DMS53 (cell line): Measurements from ENCODE around the gene IYD.

ENCODE experiments used
- DNase-seq: peaks from one replicate; lab custom pipeline; 2025; lab: John Stamatoyannopoulos, UW

IYD gene

GRCh38 chr6:150394899-150395295 lies 26.1 kb downstream of the IYD start:
- DNase-seq, result no peak

DNA sequence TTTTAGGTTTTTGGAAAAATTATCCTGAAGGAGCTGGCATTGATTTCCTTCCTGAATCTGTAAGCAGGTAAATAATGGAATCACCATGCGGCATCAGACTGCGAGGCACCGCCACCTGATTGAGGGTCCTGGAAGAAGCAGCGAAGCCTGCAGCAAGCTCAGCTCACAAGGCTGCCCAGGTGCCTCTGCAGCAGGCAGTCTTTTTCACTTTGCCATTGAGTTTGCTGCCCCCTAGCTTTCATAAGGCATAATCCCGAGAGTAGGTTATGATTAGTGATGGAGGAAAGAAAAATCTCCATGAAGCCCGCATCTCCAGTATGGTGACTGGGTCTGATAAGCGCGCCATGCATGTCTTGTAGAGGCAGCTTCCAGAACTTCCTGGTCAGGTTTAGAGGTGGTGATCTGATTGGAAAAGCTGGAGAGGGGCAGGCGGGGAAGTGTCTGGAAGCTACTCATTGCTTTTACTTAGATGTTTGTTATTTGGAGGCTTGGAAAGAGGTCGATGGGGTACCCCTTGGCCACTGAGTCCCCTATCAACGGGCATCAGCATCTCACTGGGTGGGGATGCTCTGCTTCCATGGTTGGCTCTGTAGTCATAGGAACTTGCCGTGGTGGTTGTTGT lies 26.7 kb downstream of the IYD start:
- peak; percentile 85 for DNase-seq

- DNase-seq, result peak; percentile 15
Measured at GRCh38 chr6:150403458-150404246, 34.8 kb downstream of the IYD start.

DNA sequence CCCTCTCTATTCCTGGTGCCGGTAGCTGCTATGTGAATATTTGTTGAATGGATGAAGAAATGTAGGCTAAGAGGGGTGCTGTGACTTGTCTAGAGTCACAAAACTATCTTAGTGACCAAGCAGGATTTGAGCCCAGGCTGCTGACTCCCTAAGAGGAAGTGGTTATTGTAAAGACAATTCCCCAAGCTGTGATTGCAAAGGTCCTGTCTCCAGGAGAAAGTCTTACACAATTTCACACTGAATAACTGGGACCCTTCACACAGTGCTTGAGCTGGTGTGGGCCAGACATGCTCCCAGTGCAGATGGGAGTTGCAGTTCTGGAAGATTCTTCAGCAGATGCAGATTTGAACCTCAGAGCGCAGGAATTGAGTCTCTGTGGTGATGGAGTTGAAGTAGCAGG lies 38.1 kb downstream of the IYD start:
- no peak for DNase-seq

- DNase-seq, result no peak
Measured at GRCh38 chr6:150408842-150409241, 40.0 kb downstream of the IYD start.

GRCh38 chr6:150409576-150410066 lies 40.8 kb downstream of the IYD start:
- DNase-seq, result peak; percentile 63

- peak; percentile 12 for DNase-seq
Measured at GRCh38 chr6:150410399-150410798, 41.6 kb downstream of the IYD start.

DNA sequence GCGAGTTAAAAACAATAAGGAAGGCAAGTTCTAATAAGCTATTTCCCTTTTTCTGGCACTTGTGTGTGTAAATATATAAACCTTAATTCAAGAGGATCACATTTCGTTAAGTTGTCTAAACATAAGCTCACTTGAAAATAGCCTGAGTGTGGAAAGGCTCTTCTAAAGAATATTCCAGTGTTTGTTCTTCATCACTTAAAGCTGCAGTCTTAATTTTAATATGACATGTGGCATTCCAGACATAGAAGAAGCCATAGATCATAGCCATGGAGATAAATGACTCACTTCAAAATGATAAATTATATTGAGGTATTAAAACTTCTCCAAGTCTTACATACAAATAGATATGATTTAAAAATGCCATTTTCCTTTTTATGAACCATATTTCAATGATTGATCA lies 42.1 kb downstream of the IYD start:
- DNase-seq, result peak; percentile 53

DNA sequence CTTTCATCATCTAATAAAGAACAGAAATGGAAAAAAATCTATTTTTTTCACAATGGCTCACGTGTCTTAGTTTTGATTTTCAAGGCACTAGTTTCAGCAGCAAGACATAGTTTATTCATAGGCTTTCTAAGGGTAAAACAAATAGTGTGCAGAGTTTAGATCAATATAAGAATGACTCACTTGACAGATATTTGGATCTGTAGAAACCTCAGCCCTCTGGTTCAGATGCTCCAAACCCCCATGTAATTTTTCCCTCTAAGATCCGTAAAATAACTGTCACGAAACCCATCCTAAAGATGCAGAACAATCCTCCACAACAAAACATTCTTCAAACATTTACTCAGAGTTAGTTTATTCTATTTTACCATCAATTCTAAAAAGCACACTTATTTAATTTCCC lies 43.4 kb downstream of the IYD start:
- DNase-seq, result no peak

DNA sequence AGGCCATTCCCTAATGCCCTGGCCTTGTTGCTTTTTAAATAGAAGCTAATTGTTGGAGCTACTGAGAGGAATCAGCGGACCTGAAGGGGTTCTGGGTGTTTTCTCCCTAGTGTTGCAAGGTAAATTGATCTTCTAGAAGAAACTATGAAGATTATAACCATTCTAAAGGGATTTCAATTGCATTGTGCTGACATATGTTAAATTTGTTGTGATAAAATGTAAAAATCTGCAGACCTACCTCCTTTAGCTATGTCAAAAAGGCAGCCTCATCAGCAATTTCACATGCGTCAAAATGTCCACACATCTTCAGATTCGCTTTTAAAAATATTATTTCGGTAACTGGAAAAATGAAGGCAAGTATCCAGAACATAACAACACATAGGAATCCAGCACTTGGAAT lies 44.4 kb downstream of the IYD start:
- DNase-seq, result no peak

DNA sequence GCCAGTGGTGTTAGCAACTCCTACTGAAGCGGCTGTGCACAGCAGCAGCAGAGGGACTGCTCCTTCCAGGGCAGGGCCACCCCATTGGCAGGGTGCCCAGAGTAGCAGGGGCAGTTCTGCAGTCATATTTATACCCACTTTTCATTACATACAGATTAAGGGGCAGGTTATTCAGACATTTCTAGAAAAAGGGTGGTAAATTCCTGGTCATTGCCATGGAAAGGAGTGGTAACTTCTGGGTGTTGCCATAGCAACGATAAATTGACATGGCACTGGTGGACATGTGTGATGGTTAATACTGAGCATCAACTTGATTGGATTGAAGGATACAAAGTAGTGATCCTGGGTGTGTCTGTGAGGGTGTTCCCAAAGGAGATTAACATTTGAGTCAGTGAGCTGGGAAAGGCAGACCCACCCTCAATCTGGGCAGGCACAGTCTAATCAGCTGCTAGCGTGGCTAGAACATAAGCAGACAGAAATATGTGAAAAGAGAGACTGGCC lies 45.0 kb downstream of the IYD start:
- DNase-seq, result peak; percentile 25

DNA sequence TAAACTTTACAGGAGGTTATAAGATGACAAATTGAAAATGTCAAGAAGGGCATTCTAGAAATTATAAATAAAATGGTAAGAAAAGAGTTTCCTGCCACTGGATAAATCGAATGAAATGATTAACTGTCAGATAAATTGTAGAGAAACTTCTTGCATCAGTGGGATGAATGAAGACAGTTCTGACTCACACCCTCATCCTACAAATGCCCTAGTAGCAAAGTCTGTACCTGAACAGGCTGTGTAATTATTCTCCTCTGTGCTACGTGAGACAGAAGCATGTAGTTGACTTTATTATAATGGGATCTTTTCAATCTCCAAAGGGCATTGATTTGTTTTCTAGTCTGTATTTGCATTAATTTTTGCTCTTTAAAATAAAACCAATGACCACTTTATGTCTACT lies 47.3 kb downstream of the IYD start:
- DNase-seq, result no peak

DNA sequence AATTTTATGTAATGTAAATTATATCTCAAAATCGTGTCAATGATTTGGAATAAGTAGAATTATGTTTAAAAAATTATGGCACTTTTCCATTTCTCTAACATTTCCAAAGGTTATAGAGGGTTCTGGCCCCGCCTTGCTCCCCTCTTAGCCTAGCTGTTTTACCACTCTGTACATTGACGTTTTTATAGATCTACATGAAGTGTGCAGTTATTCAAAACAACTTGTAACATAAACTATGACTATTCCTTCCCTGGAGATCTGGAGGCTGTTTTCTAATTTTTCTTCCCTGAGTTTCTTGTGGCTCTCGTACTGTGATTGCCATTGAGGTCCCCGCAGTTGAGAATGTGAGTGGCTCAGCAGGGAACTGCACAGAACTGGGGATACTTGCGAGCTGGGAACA lies 48.4 kb downstream of the IYD start:
- DNase-seq, result no peak

GRCh38 chr6:150417899-150418826 lies 49.4 kb downstream of the IYD start:
- peak; percentile 85 for DNase-seq

DNA sequence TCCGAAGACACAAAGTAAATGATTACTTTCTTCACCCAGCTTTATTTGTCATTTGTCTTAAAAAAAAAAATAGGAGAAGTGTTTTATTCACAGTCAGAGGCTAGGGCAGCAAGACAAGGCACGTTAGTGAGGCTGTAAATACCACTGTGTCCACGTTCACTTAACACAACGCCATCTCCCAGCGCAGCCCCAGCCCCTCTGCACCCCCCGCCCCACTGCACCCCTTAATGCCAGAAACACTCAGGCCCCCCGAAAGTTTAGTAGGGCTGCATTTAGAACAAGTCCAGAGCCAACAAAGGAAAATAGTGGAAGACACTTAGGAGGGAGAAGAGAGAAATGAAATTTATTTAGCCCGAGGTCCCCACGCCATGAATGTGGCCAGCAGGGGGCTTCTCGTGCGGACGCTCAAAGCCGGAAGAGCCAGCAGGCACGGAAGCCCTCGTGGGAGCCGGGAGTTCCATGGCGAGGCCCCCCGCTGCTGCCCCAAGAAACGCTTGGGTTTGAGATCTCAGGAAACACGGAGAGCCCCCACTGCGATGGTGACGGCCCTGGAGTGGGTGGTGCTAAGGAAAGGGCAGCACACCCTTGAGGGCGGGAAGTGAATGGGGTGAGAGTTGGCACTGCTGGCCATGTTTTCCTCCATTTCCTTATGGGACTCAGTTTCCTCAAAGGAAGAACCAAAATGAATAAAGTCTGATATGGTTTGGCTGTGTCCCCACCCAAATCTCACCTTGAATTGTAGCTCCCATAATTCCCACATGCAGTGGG lies 50.2 kb downstream of the IYD start:
- DNase-seq, result peak; percentile 83

DNA sequence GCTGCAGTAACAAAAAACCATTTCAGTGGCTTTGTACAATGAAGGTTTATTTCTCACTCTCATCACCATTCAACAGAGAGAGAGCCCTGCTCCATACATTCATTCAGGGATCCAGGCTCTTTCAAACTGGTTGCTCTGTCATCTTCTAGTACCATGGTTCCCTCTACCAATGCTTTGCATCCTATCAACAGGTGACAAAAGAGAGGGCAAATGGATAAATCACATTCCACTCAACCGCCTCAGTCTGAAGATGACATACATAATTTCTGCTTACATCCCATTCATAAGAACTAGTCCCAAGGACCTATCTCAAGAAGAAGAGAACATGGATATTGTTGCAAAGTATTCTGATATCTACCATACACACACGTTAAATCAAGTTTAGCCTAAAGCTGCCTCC lies 51.6 kb downstream of the IYD start:
- DNase-seq, result no peak

DNA sequence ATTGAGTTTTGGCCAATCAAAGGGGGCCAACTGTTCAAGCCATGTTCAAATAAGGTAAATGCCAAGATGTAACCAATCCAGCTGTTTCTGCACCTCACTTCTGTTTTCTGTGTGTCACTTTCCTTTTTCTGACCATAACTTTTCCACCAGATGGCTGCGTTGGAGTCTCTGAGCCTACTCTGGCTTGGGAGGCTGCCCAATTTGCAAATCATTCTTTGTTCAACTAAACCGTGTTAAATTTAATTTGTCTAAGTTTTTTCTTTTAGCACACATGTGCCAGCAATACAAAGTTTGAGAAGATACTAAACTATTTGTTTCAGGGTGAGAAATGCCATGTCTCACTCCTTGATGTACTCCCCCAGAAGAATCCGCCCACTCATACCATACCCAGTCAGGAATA lies 52.1 kb downstream of the IYD start:
- no peak for DNase-seq

GRCh38 chr6:150425508-150425907 lies 56.7 kb downstream of the IYD start:
- no peak for DNase-seq

DNA sequence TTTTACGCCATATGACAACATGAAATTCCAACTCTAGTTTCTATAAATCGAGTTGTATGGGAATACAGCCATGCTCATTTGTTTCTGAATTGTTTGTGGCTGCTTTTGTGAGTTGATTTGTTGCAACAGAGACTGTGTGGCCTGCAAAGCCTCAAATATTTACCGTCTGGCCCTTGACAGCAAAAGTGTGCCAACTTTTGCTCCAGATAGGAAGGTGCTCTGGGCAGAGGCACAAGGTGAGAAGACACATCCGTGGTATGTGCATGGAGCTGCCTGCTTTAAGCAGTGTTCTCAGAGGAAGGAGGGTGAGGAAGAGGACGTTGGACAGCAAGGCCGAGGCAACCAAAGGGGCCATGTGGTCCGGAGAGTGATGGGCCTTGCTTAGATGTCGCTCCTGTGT lies 57.4 kb downstream of the IYD start:
- DNase-seq, result no peak

GRCh38 chr6:150427037-150427602 lies 58.3 kb downstream of the IYD start:
- no peak for DNase-seq

DNA sequence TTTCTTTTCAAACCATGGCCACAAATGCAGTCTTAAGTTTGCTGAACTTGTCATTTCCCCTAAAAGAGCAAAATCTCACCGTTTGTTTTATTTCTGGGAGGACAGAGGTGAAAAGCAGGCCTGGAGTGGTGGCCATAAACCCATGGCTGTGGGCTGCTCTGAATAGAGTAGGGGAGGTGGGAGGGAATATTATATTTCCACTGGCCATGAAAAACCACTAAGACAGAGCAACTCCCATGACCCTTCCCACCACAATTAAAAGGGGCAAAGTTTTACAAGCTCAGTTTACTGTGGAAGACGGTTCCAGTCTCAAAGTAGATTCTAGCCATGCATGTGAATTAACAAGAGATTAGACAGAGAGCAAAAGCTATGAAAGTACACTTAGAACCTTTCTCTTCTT lies 59.0 kb downstream of the IYD start:
- no peak for DNase-seq
